Measurements from ENCODE around the gene WNT7A.

Gene WNT7A

DNA sequence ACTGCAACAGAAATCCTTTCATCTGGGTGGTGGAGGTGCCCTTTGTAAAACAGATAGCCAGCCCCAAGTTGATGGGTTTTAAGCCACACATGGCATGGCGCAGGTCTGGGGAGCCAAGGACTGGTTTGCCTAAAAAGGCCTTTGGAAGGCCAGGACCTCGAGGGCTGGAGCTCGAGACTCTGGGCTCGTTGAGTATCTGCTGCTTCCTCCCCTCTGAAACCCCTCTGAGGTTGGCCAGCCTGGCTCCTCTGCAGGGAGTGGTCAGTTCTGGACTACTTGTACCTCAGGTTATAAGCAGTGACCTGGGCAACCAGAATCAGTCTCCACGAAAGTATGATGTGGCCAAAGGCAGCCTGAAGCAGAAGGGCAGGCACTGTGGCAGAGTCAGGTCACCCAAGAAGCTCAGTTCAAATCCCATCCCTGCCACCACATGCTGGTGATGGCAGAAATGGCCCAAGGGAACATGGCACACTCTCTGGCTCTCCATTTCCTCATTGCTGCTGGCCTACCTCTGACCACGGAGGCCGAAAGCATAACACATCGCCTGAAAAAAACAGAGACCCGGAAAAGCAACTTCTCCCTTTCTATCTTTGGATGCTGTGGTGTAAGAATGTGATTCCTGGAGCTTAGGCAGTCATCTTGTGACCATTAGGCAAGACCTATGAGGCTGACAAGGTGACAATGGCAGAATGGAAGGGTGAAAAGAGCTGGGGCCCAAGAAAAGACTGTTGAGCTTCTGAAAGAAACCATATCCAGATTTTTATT lies 51.2 kb downstream of the WNT7A start:
- no peaks in the 10 kb centered on the region for H3K9me2 ChIP-seq (replicated peaks; ENCODE audit: low read depth, low read length)
- no peaks in the 10 kb centered on the region for H3F3A ChIP-seq (ENCODE audit: low read depth)
- no peaks in the 10 kb centered on the region for H4K20me1 ChIP-seq (ENCODE audit: insufficient read depth, low read length, poor library complexity, severe bottlenecking)
- no peaks in the 10 kb centered on the region for H3K27me3 ChIP-seq (ENCODE audit: insufficient read depth, low read length, poor library complexity, severe bottlenecking)
- H3K4me3 ChIP-seq (ENCODE audit: low read length, poor library complexity, severe bottlenecking) = no peak overlapping the region
- no peak overlapping the region for H3K4me2 ChIP-seq (ENCODE audit: low read depth, low read length, poor library complexity, severe bottlenecking)
- no peak overlapping the region for H2AFZ ChIP-seq (ENCODE audit: low read length)
- no peaks in the 10 kb centered on the region for H3K36me3 ChIP-seq (ENCODE audit: insufficient read depth, low read length)
- no peak overlapping the region for H3K9ac ChIP-seq (ENCODE audit: low read depth, low read length, poor library complexity, severe bottlenecking)
- TF ChIP-seq, protein P1, sequence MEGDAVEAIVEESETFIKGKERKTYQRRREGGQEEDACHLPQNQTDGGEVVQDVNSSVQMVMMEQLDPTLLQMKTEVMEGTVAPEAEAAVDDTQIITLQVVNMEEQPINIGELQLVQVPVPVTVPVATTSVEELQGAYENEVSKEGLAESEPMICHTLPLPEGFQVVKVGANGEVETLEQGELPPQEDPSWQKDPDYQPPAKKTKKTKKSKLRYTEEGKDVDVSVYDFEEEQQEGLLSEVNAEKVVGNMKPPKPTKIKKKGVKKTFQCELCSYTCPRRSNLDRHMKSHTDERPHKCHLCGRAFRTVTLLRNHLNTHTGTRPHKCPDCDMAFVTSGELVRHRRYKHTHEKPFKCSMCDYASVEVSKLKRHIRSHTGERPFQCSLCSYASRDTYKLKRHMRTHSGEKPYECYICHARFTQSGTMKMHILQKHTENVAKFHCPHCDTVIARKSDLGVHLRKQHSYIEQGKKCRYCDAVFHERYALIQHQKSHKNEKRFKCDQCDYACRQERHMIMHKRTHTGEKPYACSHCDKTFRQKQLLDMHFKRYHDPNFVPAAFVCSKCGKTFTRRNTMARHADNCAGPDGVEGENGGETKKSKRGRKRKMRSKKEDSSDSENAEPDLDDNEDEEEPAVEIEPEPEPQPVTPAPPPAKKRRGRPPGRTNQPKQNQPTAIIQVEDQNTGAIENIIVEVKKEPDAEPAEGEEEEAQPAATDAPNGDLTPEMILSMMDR (conservative IDR thresholded peaks at IDR 0.05; ENCODE audit: low read length) = no peak
- TF ChIP-seq EZH2phosphoT487 (IDR thresholded peaks at IDR 0.05; ENCODE audit: borderline replicate concordance) = no peak
- H3K9me3 ChIP-seq (ENCODE audit: insufficient read depth, low read depth, low read length) = no peaks in the 10 kb centered on the region
- H3K79me2 ChIP-seq (ENCODE audit: insufficient read depth, low read length) = no peaks in the 10 kb centered on the region
- H3K4me1 ChIP-seq (ENCODE audit: insufficient read depth, low read length, poor library complexity, severe bottlenecking) = no peaks in the 10 kb centered on the region

DNA sequence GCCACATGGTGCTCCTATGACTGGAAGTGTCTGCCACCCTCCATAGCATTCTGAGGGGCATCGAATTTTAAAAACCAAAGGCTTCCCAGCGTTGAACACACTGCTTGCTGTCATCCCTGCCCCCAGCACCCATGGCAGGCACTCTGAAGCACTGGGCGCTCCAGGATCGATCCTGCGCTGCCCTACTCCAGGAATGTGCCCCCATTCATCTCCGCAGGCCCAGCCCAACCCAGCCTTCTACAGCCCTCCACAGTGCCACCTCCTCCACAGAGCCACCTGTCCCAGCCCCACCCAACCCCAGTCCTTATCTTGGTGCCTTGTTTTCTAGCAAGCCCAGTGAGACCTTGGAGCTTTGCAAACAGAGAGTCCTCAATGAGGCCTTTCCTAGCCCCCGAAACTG lies 52.2 kb downstream of the WNT7A start:
- Histone ChIP-seq H2AFZ (ENCODE audit: low read length) (no peak overlapping the region), H3K4me3 (ENCODE audit: low read length, poor library complexity, severe bottlenecking) (no peak overlapping the region), H3K4me1 (ENCODE audit: insufficient read depth, low read length, poor library complexity, severe bottlenecking) (no peaks in the 10 kb centered on the region), H3K27me3 (ENCODE audit: insufficient read depth, low read length, poor library complexity, severe bottlenecking) (no peaks in the 10 kb centered on the region), H3K9ac (ENCODE audit: low read depth, low read length, poor library complexity, severe bottlenecking) (no peak overlapping the region), H3K9me3 (ENCODE audit: insufficient read depth, low read depth, low read length) (no peaks in the 10 kb centered on the region), H3K4me2 (ENCODE audit: low read depth, low read length, poor library complexity, severe bottlenecking) (no peak overlapping the region), H4K20me1 (ENCODE audit: insufficient read depth, low read length, poor library complexity, severe bottlenecking) (no peaks in the 10 kb centered on the region), H3K9me2 (replicated peaks; ENCODE audit: low read depth, low read length) (no peaks in the 10 kb centered on the region), H3F3A (ENCODE audit: low read depth) (no peaks in the 10 kb centered on the region), H3K36me3 (ENCODE audit: insufficient read depth, low read length) (no peaks in the 10 kb centered on the region), H3K79me2 (ENCODE audit: insufficient read depth, low read length) (no peaks in the 10 kb centered on the region)
- TF ChIP-seq EZH2phosphoT487 (IDR thresholded peaks at IDR 0.05; ENCODE audit: borderline replicate concordance) = no peak

DNA sequence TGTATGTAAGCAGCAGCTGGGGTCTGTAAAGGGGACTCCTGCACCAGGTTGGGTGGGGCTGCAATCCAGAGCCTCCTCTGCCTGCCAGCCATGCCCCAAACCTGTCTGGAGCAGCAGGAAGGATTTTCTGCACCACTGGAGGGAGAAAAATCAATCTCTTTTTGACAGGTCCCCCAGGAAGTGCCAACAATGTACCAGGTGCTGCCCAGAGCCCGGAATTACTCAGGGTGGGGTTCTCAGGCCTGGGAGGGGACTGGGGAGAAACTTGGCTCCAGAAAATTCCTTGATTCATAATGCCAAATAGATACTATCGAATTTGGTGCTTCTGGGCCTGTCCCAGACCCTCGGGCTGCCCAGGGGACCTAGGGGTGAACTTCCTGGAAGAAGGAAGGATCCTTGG lies 52.6 kb downstream of the WNT7A start:
- Histone ChIP-seq H3K36me3 (ENCODE audit: insufficient read depth, low read length) (no peaks in the 10 kb centered on the region), H4K20me1 (ENCODE audit: insufficient read depth, low read length, poor library complexity, severe bottlenecking) (no peaks in the 10 kb centered on the region), H3K4me2 (ENCODE audit: low read depth, low read length, poor library complexity, severe bottlenecking) (no peak overlapping the region), H3F3A (ENCODE audit: low read depth) (no peaks in the 10 kb centered on the region), H3K9me3 (ENCODE audit: insufficient read depth, low read depth, low read length) (no peaks in the 10 kb centered on the region), H3K4me3 (ENCODE audit: low read length, poor library complexity, severe bottlenecking) (no peak overlapping the region), H2AFZ (ENCODE audit: low read length) (no peak overlapping the region), H3K4me1 (ENCODE audit: insufficient read depth, low read length, poor library complexity, severe bottlenecking) (no peaks in the 10 kb centered on the region), H3K27me3 (ENCODE audit: insufficient read depth, low read length, poor library complexity, severe bottlenecking) (no peaks in the 10 kb centered on the region), H3K79me2 (ENCODE audit: insufficient read depth, low read length) (no peaks in the 10 kb centered on the region), H3K9ac (ENCODE audit: low read depth, low read length, poor library complexity, severe bottlenecking) (no peak overlapping the region), H3K9me2 (replicated peaks; ENCODE audit: low read depth, low read length) (no peaks in the 10 kb centered on the region)
- TF ChIP-seq, protein P1 (conservative IDR thresholded peaks at IDR 0.05; ENCODE audit: low read length) = no peak
- TF ChIP-seq EZH2phosphoT487 (IDR thresholded peaks at IDR 0.05; ENCODE audit: borderline replicate concordance) = no peak

DNA sequence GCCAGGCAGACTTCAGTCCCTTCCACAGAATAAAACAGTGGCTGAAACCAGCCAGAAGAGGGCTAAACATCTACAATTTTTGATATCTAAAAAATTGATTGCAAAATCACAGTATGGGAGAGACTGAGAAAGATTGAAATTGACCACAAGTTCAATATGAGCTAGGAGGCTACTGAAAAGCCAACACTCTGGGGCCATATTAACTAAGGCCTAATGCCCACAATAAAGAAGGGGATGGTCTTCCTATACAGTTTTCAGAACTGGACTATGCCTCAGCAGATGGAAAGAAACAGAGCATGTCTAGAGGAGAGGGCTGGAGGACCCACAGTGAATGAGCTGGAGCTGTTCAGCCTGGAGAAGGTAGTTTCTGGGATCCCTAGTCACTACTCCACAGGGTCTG lies 53.2 kb downstream of the WNT7A start:
- no peaks in the 10 kb centered on the region for H3K27me3 ChIP-seq (ENCODE audit: insufficient read depth, low read length, poor library complexity, severe bottlenecking)
- H3K79me2 ChIP-seq (ENCODE audit: insufficient read depth, low read length) = no peaks in the 10 kb centered on the region
- no peak overlapping the region for H2AFZ ChIP-seq (ENCODE audit: low read length)
- H3K9me2 ChIP-seq (replicated peaks; ENCODE audit: low read depth, low read length) = no peaks in the 10 kb centered on the region
- H3K9ac ChIP-seq (ENCODE audit: low read depth, low read length, poor library complexity, severe bottlenecking) = no peak overlapping the region
- no peak overlapping the region for H3K4me2 ChIP-seq (ENCODE audit: low read depth, low read length, poor library complexity, severe bottlenecking)
- no peak for TF ChIP-seq EZH2phosphoT487 (IDR thresholded peaks at IDR 0.05; ENCODE audit: borderline replicate concordance)
- TF ChIP-seq, protein P1 (conservative IDR thresholded peaks at IDR 0.05; ENCODE audit: low read length) = no peak
- no peaks in the 10 kb centered on the region for H3F3A ChIP-seq (ENCODE audit: low read depth)
- no peaks in the 10 kb centered on the region for H4K20me1 ChIP-seq (ENCODE audit: insufficient read depth, low read length, poor library complexity, severe bottlenecking)
- H3K4me3 ChIP-seq (ENCODE audit: low read length, poor library complexity, severe bottlenecking) = no peak overlapping the region
- no peaks in the 10 kb centered on the region for H3K4me1 ChIP-seq (ENCODE audit: insufficient read depth, low read length, poor library complexity, severe bottlenecking)
- H3K36me3 ChIP-seq (ENCODE audit: insufficient read depth, low read length) = no peaks in the 10 kb centered on the region
- no peaks in the 10 kb centered on the region for H3K9me3 ChIP-seq (ENCODE audit: insufficient read depth, low read depth, low read length)
